Glutamatergic neuron (in vitro differentiated cells): ENCODE data around the gene GSTO1. TPM values are rescaled to one million over a fixed set of nuclear protein-coding genes. Genes with fewer than 3 reads are reported as not detected.

Experiments used
- DNase-seq: peaks from one replicate; pipeline ENCODE4 v3.0.0; 2022
- H3K27ac Mint-ChIP-seq: one replicate; pipeline ENCODE4 v1.8.0; 2020; ENCODE audit warnings: mild to moderate bottlenecking, mixed read lengths, inconsistent platforms; ENCODE audit not compliant: unreplicated experiment
- H3K27me3 Mint-ChIP-seq: one replicate; pipeline ENCODE4 v1.8.0; 2020; ENCODE audit warnings: mild to moderate bottlenecking, moderate library complexity, mixed read lengths, inconsistent platforms; ENCODE audit not compliant: unreplicated experiment
- H3K36me3 Mint-ChIP-seq: one replicate; pipeline ENCODE4 v1.8.0; 2020; ENCODE audit warnings: mild to moderate bottlenecking, mixed read lengths, inconsistent platforms; ENCODE audit not compliant: unreplicated experiment
- H3K4me1 Mint-ChIP-seq: one replicate; pipeline ENCODE4 v1.8.0; 2020; ENCODE audit warnings: mild to moderate bottlenecking, low read depth, mixed read lengths, inconsistent platforms; ENCODE audit not compliant: unreplicated experiment
- H3K4me3 Mint-ChIP-seq: one replicate; pipeline ENCODE4 v1.8.0; 2020; ENCODE audit warnings: mild to moderate bottlenecking, mixed read lengths, inconsistent platforms; ENCODE audit not compliant: unreplicated experiment
- H3K9me3 Mint-ChIP-seq: one replicate; pipeline ENCODE4 v1.8.0; 2020; ENCODE audit warnings: mild to moderate bottlenecking, moderate library complexity, mixed read lengths, inconsistent platforms; ENCODE audit not compliant: unreplicated experiment
- total RNA-seq: library from RNA; stranded (reverse); fragmentation: NEBNext Ultra II Directional; extraction: Animal tissue kit (Norgen Biotek cat#: 25700); gene quantifications from one replicate; pipeline ENCODE4 v1.2.1, GENCODE V29; 2021; ENCODE audit not compliant: unreplicated experiment
- TF ChIP-seq, protein P1 (sequence below): fragments of 200-600 bp; sonication (generic); IDR thresholded peaks from one replicate; pipeline ENCODE4 v1.5.0; 2021; ENCODE audit not compliant: partially characterized antibody, unreplicated experiment

GSTO1 gene
- total RNA-seq, 1 donor from 2014 or later: 26.8 TPM

DNA sequence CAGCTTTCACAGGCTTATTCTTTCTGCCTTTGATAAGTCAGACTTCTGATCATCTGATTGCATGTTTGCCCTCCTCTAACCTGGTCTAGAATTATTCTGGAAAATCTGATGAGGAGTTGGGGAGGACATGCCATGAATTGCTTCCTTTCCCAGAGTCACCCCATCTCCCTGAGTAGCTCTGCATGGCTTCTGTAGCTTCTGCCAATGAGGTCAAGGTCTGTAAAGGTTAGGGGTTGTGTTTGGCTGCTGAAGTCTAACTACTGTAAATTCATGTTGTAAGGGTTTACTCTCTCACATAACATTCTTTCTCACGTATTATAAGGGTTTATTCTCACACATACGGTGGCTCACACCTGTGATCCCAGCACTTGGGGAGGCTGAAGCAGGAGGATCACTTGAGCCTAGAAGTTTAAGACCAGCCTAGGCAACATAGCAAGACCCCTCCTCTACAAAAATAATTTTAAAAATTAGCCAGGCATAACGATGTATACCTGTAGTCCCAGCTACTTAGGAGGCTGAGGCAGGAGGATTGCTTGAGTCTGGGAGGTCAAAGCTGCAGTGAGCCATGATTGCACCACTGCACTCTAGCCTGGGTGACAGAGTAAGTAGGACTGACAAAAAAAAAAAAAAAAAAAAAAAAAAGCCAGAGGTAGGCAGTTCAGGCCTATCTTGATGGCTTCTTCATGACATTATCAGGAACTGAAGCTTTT is 25.0 kb downstream of the GSTO1 start:
- H3K9me3 Mint-ChIP-seq: no peaks in the 10 kb centered on the region
- H3K4me1 Mint-ChIP-seq: peaks cover 2% of the 10 kb centered on the region
- no peaks in the 10 kb centered on the region for H3K27me3 Mint-ChIP-seq
- TF ChIP-seq, protein P1, sequence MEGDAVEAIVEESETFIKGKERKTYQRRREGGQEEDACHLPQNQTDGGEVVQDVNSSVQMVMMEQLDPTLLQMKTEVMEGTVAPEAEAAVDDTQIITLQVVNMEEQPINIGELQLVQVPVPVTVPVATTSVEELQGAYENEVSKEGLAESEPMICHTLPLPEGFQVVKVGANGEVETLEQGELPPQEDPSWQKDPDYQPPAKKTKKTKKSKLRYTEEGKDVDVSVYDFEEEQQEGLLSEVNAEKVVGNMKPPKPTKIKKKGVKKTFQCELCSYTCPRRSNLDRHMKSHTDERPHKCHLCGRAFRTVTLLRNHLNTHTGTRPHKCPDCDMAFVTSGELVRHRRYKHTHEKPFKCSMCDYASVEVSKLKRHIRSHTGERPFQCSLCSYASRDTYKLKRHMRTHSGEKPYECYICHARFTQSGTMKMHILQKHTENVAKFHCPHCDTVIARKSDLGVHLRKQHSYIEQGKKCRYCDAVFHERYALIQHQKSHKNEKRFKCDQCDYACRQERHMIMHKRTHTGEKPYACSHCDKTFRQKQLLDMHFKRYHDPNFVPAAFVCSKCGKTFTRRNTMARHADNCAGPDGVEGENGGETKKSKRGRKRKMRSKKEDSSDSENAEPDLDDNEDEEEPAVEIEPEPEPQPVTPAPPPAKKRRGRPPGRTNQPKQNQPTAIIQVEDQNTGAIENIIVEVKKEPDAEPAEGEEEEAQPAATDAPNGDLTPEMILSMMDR: no peak
- no peak for DNase-seq
- H3K27ac Mint-ChIP-seq: no peak overlapping the region
- H3K36me3 Mint-ChIP-seq: peaks cover 4% of the 10 kb centered on the region
- no peak overlapping the region for H3K4me3 Mint-ChIP-seq

DNA sequence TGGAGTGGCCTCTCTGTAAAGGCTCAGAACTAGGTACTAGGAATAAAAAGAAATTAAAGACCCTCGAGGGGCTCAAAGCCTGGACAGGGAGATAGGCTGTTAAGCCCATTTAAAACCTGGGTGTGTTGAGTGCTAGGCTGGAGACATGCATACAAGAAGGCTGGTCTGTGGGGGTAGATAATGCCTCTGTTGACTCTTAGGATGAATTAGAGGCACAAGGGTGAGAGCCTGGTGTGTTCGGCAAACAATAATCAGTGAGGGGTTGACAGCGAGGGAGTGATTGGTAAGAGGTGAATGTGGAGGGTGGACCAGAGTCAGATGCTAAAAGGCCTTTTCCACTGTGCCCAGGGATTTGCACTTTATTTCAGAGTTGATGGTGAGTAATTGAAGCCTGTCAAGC is 27.0 kb downstream of the GSTO1 start:
- TF ChIP-seq, protein P1: no peak
- Mint-ChIP-seq H3K4me1 (peaks cover 2% of the 10 kb centered on the region), H3K36me3 (peaks cover 4% of the 10 kb centered on the region)

DNA sequence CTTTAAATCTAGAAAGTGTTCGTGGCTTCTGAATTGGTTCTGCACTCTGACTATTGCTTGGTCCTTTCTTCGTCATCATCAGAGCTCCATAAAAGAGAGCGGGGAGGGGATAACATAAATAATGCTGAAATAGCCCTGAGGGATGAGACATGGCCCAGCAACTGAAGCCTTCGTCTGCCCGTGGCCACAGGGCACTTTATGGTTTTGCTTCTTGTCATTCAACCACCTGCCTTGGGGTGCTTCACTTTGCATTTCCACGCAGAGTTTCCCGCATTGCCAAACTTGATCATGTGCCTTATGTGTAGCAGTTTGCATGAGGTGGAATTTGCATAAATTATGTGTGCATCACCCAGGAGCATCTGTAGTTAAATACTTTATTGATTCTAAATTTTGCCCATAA is 30.2 kb downstream of the GSTO1 start:
- DNase-seq: no peak
- Mint-ChIP-seq H3K4me3 (no peak overlapping the region), H3K9me3 (no peaks in the 10 kb centered on the region), H3K27ac (no peak overlapping the region), H3K27me3 (no peaks in the 10 kb centered on the region), H3K4me1 (peaks cover 2% of the 10 kb centered on the region), H3K36me3 (peaks cover 4% of the 10 kb centered on the region)
- TF ChIP-seq, protein P1: peak; percentile 8

More for the DNA sequence above, 27.0 kb downstream of the GSTO1 start:
- DNase-seq: no peak
- Mint-ChIP-seq H3K9me3 (no peaks in the 10 kb centered on the region), H3K4me3 (peak overlapping the region; percentile 32), H3K27me3 (no peaks in the 10 kb centered on the region), H3K27ac (no peak overlapping the region)

DNA sequence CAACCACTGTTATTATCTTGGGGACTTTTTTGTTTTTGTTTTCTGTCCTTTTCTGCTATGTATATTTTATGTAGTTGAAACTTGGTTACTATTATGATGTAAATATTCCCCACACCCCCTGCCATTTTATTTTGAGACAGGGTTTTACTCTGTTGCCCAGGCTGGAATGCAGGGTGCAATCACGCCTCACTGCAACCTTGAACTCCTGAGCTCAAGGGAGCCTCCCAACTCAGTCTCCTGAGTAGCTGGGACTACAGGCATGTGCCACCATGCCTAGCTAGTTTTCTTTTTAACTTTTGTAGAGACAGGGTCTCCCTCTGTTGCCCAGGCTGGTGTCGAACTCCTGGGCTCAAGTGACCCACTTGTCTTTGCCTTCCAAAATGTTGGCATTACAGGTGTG is 32.2 kb downstream of the GSTO1 start:
- DNase-seq: no peak

DNA sequence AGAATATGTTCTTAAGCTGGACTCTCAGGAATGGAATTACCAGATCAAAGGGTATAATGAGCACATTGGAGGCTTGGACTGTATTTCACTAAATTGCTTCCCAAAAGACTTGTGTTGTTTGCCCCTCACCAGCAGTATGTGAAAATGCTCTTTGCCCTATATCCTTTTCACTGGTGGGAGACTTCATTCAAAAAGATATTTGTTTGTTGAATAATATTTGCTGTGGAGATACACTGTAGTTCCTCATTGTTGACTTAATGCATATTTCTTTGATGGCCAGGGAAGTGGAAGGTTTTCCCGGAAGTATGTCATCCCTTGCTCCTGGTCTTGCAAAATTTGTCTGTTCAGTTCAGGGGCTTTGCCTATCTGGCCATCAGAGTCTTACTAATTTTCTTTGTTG is 33.7 kb downstream of the GSTO1 start:
- no peaks in the 10 kb centered on the region for H3K36me3 Mint-ChIP-seq
- DNase-seq: no peak
- no peaks in the 10 kb centered on the region for H3K9me3 Mint-ChIP-seq
- H3K27me3 Mint-ChIP-seq: peaks cover 2% of the 10 kb centered on the region
- H3K4me3 Mint-ChIP-seq: no peak overlapping the region
- no peak overlapping the region for H3K27ac Mint-ChIP-seq
- no peaks in the 10 kb centered on the region for H3K4me1 Mint-ChIP-seq
- TF ChIP-seq, protein P1: no peak

More for the DNA sequence above, 32.2 kb downstream of the GSTO1 start:
- H3K36me3 Mint-ChIP-seq: no peaks in the 10 kb centered on the region
- H3K27ac Mint-ChIP-seq: no peak overlapping the region
- H3K4me3 Mint-ChIP-seq: no peak overlapping the region
- TF ChIP-seq, protein P1: no peak
- H3K27me3 Mint-ChIP-seq: peaks cover 2% of the 10 kb centered on the region
- no peaks in the 10 kb centered on the region for H3K4me1 Mint-ChIP-seq
- no peaks in the 10 kb centered on the region for H3K9me3 Mint-ChIP-seq
